MM.1S (cell line): Measurements from ENCODE around the gene FCRL6.

ENCODE experiments used
- DNase-seq: peaks from one replicate; pipeline ENCODE4 v3.0.0-alpha.2; 2015
- H2AFZ ChIP-seq: fragments of 300-600 bp; sonication (generic); 2 replicates; pipeline ENCODE4 v1.6.0; 2016; ENCODE audit warnings: antibody characterized with exemption, low read length
- H3F3A ChIP-seq: fragments of 300-600 bp; sonication (generic); 2 replicates; pipeline ENCODE4 v1.6.1; 2016; ENCODE audit warnings: mild to moderate bottlenecking, antibody characterized with exemption, low read length, moderate library complexity, mixed read lengths; ENCODE audit not compliant: insufficient read depth
- H3K27ac ChIP-seq: fragments of 300-600 bp; sonication (generic); 2 replicates; pipeline ENCODE4 v1.5.1; 2016; ENCODE audit warnings: mild to moderate bottlenecking, low read length
- H3K27me3 ChIP-seq: fragments of 300-600 bp; sonication (generic); replicated peaks from 2 replicates; pipeline ENCODE4 v1.6.0; 2016; ENCODE audit warnings: low read length; ENCODE audit not compliant: insufficient read depth
- H3K36me3 ChIP-seq: fragments of 300-600 bp; sonication (generic); replicated peaks from 2 replicates; pipeline ENCODE4 v1.6.1; 2016; ENCODE audit warnings: mild to moderate bottlenecking, low read length, mixed read lengths; ENCODE audit not compliant: insufficient read depth
- H3K4me1 ChIP-seq: fragments of 300-600 bp; sonication (generic); 2 replicates; pipeline ENCODE4 v1.6.1; 2016; ENCODE audit warnings: low read length, mixed read lengths
- H3K4me2 ChIP-seq: fragments of 300-600 bp; sonication (generic); 2 replicates; pipeline ENCODE4 v1.6.0; 2016; ENCODE audit warnings: low read depth, low read length
- H3K4me3 ChIP-seq: fragments of 300-600 bp; sonication (generic); 2 replicates; pipeline ENCODE4 v1.5.1; 2016; ENCODE audit warnings: low read length, mixed read lengths
- H3K79me2 ChIP-seq: fragments of 300-600 bp; sonication (generic); 2 replicates; pipeline ENCODE4 v1.6.1; 2016; ENCODE audit warnings: mixed run types, low read length, mixed read lengths
- H3K9ac ChIP-seq: fragments of 300-600 bp; sonication (generic); 2 replicates; pipeline ENCODE4 v1.6.1; 2016; ENCODE audit warnings: low read length, mixed read lengths
- H3K9me2 ChIP-seq: fragments of 300-600 bp; sonication (generic); replicated peaks from 2 replicates; pipeline ENCODE4 v1.6.1; 2016; ENCODE audit warnings: mild to moderate bottlenecking, low read length, mixed read lengths; ENCODE audit not compliant: insufficient read depth
- H3K9me3 ChIP-seq: fragments of 300-600 bp; sonication (generic); replicated peaks from 2 replicates; pipeline ENCODE4 v1.6.1; 2016; ENCODE audit warnings: mild to moderate bottlenecking, low read length, mixed read lengths; ENCODE audit not compliant: insufficient read depth
- H4K20me1 ChIP-seq: fragments of 300-600 bp; sonication (generic); 2 replicates; pipeline ENCODE4 v1.6.1; 2016; ENCODE audit warnings: mild to moderate bottlenecking, low read length, moderate library complexity, mixed read lengths; ENCODE audit not compliant: insufficient read depth
- EZH2 ChIP-seq: fragments of 300-600 bp; sonication (generic); optimal IDR thresholded peaks from 2 replicates; pipeline ENCODE3; 2017; ENCODE audit warnings: low read depth, mild to moderate bottlenecking, antibody characterized with exemption, low read length, mixed read lengths
- EZH2phosphoT487 ChIP-seq: fragments of 300-600 bp; sonication (generic); IDR thresholded peaks from 2 replicates; pipeline ENCODE4 v1.6.1; 2018; ENCODE audit warnings: antibody characterized with exemption, low read length
- TF ChIP-seq, protein P1 (sequence below): fragments of 300-600 bp; sonication (generic); IDR thresholded peaks from 2 replicates; pipeline ENCODE4 v1.5.1; 2016; ENCODE audit warnings: antibody characterized with exemption, low read length, mixed read lengths

Gene FCRL6

DNA sequence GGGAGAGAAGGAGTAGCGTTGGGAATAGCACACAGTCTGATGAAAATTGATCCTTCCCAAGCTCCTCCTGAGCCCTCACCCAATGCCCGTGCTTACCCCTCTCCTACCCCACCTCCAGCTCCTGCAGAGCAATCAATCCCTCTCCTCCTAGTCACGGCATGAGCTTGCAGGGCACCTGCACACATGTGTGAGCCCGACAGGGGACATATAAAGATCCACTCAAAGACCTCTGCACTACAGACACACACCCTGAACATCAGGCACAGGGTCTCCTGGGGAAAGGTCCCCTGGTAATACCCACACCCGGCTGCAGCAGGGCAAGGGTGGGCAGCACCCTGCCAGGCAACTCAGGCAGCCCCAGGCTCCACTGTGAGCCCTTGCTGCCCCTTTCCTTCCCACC, 59.9 kb downstream of the FCRL6 start:
- H3K79me2 ChIP-seq, result no peaks in the 10 kb centered on the region
- DNase-seq, result no peak

DNA sequence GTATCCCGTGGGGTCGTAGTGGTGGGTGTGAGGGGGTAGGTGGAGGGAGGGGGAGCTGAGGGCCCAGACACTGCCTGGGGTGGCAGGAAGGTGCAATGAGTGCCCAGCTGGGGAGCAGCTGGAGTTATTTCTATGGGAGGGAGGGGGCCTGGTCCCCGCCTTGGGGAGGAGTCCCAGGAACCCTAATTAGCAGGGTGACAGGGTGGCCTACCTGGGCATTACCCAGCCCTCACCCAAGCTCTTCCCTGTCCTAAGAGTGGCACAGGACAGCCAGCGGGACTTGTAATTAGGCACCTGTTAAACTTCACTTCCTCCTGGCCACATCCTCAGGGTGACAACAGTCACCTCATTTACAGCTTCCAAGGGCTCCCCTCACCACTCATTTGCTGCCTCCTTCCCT, 60.4 kb downstream of the FCRL6 start, which contains the start of gene VSIG8:
Gene VSIG8, minus strand, starts transcription at position 101 of the 400 bp plus-strand sequence. CDS start 136 bp downstream, outside the sequence.
- Histone ChIP-seq H3F3A (no peaks in the 10 kb centered on the region), H2AFZ (no peak within 1 kb of the TSS), H3K79me2 (no peaks in the 10 kb centered on the region), H3K9ac (no peak within 1 kb of the TSS), H3K4me2 (no peak within 1 kb of the TSS), H3K36me3 (no peaks in the 10 kb centered on the region), H3K27ac (no peak within 1 kb of the TSS), H3K9me2 (no peaks in the 10 kb centered on the region), H3K27me3 (no peaks in the 10 kb centered on the region), H3K4me1 (no peaks in the 10 kb centered on the region), H4K20me1 (no peaks in the 10 kb centered on the region), H3K9me3 (no peaks in the 10 kb centered on the region), H3K4me3 (no peak within 1 kb of the TSS)
- no peak for DNase-seq
- TF ChIP-seq EZH2phosphoT487 (no peak), EZH2 (no peak)
- TF ChIP-seq, protein P1, sequence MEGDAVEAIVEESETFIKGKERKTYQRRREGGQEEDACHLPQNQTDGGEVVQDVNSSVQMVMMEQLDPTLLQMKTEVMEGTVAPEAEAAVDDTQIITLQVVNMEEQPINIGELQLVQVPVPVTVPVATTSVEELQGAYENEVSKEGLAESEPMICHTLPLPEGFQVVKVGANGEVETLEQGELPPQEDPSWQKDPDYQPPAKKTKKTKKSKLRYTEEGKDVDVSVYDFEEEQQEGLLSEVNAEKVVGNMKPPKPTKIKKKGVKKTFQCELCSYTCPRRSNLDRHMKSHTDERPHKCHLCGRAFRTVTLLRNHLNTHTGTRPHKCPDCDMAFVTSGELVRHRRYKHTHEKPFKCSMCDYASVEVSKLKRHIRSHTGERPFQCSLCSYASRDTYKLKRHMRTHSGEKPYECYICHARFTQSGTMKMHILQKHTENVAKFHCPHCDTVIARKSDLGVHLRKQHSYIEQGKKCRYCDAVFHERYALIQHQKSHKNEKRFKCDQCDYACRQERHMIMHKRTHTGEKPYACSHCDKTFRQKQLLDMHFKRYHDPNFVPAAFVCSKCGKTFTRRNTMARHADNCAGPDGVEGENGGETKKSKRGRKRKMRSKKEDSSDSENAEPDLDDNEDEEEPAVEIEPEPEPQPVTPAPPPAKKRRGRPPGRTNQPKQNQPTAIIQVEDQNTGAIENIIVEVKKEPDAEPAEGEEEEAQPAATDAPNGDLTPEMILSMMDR, result no peak

More for the DNA sequence above, 59.9 kb downstream of the FCRL6 start:
- H4K20me1 ChIP-seq, result no peaks in the 10 kb centered on the region
- no peaks in the 10 kb centered on the region for H3F3A ChIP-seq
- no peak overlapping the region for H3K27ac ChIP-seq
- no peaks in the 10 kb centered on the region for H3K27me3 ChIP-seq
- TF ChIP-seq EZH2phosphoT487 (no peak), EZH2 (no peak)
- TF ChIP-seq, protein P1, result no peak
- no peak overlapping the region for H3K4me3 ChIP-seq
- no peaks in the 10 kb centered on the region for H3K9me3 ChIP-seq
- no peaks in the 10 kb centered on the region for H3K4me1 ChIP-seq
- no peak overlapping the region for H2AFZ ChIP-seq
- no peak overlapping the region for H3K4me2 ChIP-seq
- H3K36me3 ChIP-seq, result no peaks in the 10 kb centered on the region
- H3K9ac ChIP-seq, result no peak overlapping the region
- H3K9me2 ChIP-seq, result no peaks in the 10 kb centered on the region

DNA sequence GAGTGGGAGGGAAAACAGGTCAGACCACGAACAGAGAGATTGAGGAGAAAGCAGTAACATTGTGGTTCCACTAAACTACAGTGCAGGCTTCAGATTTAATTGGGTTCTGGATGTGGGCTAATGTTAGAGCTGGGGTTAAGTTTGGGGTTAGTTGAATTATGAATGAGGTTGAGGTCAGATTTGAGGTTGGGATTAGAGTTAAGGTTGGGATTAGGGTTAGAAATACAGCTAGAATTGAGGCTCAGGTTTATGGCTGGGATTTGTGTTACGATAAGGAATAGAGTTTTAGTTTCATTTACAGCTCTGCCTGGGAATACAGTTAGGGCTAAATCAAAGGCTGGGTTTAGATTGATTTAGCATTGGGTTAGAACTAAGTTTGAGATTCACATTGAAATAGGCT, 62.1 kb downstream of the FCRL6 start:
- no peaks in the 10 kb centered on the region for H3K79me2 ChIP-seq
- peaks cover 14% of the 10 kb centered on the region for H3K4me1 ChIP-seq
- no peak overlapping the region for H3K4me3 ChIP-seq
- no peak for DNase-seq
- H3K9ac ChIP-seq, result no peak overlapping the region
- H3K27me3 ChIP-seq, result no peaks in the 10 kb centered on the region
- H3F3A ChIP-seq, result peaks cover 10% of the 10 kb centered on the region
- no peak overlapping the region for H3K27ac ChIP-seq
- no peaks in the 10 kb centered on the region for H3K36me3 ChIP-seq
- TF ChIP-seq, protein P1, result no peak
- no peak for TF ChIP-seq EZH2
- TF ChIP-seq EZH2phosphoT487, result no peak
- H4K20me1 ChIP-seq, result no peaks in the 10 kb centered on the region
- H3K9me2 ChIP-seq, result no peaks in the 10 kb centered on the region
- no peak overlapping the region for H3K4me2 ChIP-seq
- no peaks in the 10 kb centered on the region for H3K9me3 ChIP-seq
- no peak overlapping the region for H2AFZ ChIP-seq
